Fibroblast of mammary gland (primary cell): Measurements from ENCODE around the gene GRK6.

Experiments
- DNase-seq: peaks from one replicate; pipeline ENCODE4 v3.0.0-alpha.2; 2010; ENCODE audit warnings: low read depth
- H3K4me3 ChIP-seq: 2 replicates; pipeline ENCODE4 v1.5.1; 2011; ENCODE audit warnings: low read depth, mild to moderate bottlenecking, low read length, moderate library complexity; ENCODE audit not compliant: control insufficient read depth
- CTCF ChIP-seq: conservative IDR thresholded peaks from 2 replicates; pipeline ENCODE4 v1.5.1; 2011; ENCODE audit warnings: low read depth, low read length, inconsistent platforms; ENCODE audit not compliant: control insufficient read depth, insufficient read depth

Gene GRK6

DNA sequence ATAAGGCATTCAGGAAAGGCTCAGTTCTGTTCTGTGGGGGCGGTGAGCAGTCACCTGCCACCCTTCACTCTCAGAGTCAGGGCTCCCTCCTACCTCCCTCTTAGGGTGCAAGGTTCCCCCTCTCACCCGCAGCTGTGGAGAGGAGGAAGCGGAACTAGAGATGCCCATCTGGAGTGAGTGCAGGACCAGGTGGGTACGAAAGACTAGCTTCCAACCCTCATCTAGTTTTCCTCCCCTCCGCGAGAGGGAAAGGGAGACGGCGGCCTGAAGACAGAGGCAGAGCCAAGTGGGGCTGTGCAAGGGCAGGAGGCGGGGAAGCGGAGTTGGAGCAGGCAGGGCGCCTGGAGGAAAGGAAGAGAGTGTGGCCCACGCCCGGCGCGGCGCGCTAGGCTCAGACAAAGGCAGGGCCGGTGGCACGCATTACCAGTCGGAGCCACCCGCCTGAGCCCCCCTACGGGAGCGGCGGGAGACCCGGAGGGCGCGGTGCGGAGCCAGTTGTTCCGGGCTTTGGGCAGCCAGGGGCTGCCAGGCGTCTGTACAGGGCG, 27.4 kb downstream of the GRK6 start:
- no peak overlapping the region for H3K4me3 ChIP-seq
- DNase-seq = no peak
- no peak for TF ChIP-seq CTCF

- TF ChIP-seq CTCF = peak; percentile 42
- peak; percentile 84 for DNase-seq
- peak overlapping the region; percentile 27 for H3K4me3 ChIP-seq
Measured at GRCh38 chr5:177454397-177455035, 28.0 kb downstream of the GRK6 start.

GRCh38 chr5:177455036-177455660, 28.7 kb downstream of the GRK6 start:
- peak; percentile 49 for DNase-seq
- H3K4me3 ChIP-seq = peak overlapping the region; percentile 27
- no peak for TF ChIP-seq CTCF

- DNase-seq = peak; percentile 87
- TF ChIP-seq CTCF = peak; percentile 79
- peak overlapping the region; percentile 6 for H3K4me3 ChIP-seq
Measured at GRCh38 chr5:177455661-177456590, 29.4 kb downstream of the GRK6 start.

- TF ChIP-seq CTCF = no peak
- no peak for DNase-seq
- H3K4me3 ChIP-seq = no peak overlapping the region
Measured at GRCh38 chr5:177456591-177456964, 30.1 kb downstream of the GRK6 start.

- no peak overlapping the region for H3K4me3 ChIP-seq
- peak; percentile 98 for DNase-seq
- TF ChIP-seq CTCF = peak; percentile 73
Measured at GRCh38 chr5:177456976-177457851, 30.7 kb downstream of the GRK6 start.
